Regular cardiac myocyte (primary cell): ENCODE measurements around the gene SLC13A1. TPM values are rescaled to one million over a fixed set of nuclear protein-coding genes. Genes with fewer than 3 reads are reported as not detected.

Experiments used
- total RNA-seq: library from RNA; depleted of rRNA; stranded (reverse); fragments of >200 nt; gene quantifications from 2 replicates; pipeline ENCODE4 v1.2.3, GENCODE V29; 2014

Gene SLC13A1
- total RNA-seq, result not detected in 2 replicates

GRCh38 chr7:123199883-123200282, at the start of gene SLC13A1:
Gene SLC13A1 (minus strand): TSS chr7:123199969. CDS start chr7:123199946, 23 bp downstream.

Other genes with a start within 250 kb of the SLC13A1 start
- not detected in 2 replicates for gene TAS2R16, start 204.3 kb downstream of the SLC13A1 start, total RNA-seq